ENCODE results near the gene AIFM3. TPM values are rescaled to one million over a fixed set of nuclear protein-coding genes. Genes with fewer than 3 reads are reported as not detected.
A peak's percentile ranks its signal among the peaks of the same experiment; 100 is the strongest.

AIFM3 gene
- total and polyA plus RNA-seq, 10 donors = 2.0 to 8.7 (median 5.7) TPM

- no peaks in the 10 kb centered on the region for H3K27me3 ChIP-seq (replicated peaks in 1 of 7)
- no peak overlapping the region for H3K4me3 ChIP-seq
- peak overlapping the region in 4 of 8 donors; percentile 41 to 61 (median 50) for H3K27ac ChIP-seq
- peaks cover 0 to 38% (median 24%) of the 10 kb centered on the region in 6 donors for H3K4me1 ChIP-seq
- H3K9me3 ChIP-seq = peaks cover 0 to under 1% (median 0%) of the 10 kb centered on the region in 8 donors
- TF ChIP-seq CTCF (IDR thresholded peaks at IDR 0.05 in 8 of 11, conservative IDR thresholded peaks at IDR 0.05 in 3 of 11) (no peak), POLR2A (IDR thresholded peaks at IDR 0.05) (no peak), POLR2AphosphoS5 (IDR thresholded peaks at IDR 0.05) (no peak)
- 77 to 88% (median 82%) methylated on average over 16 to 21 of the region's 21 CpGs for WGBS, 5 donors
- no peak for DNase-seq
- intact Hi-C loops (cut with DNase I; ENCODE audit: low total_unique reads) = no loop called here
- H3K36me3 ChIP-seq = no peaks in the 10 kb centered on the region
These were observed 6.0 kb downstream of the AIFM3 start for GRCh38 chr22:20972933-20973577.

GRCh38 chr22:20973634-20974286 is 6.7 kb downstream of the AIFM3 start:
- Histone ChIP-seq H3K27me3 (replicated peaks in 1 of 7) (no peaks in the 10 kb centered on the region), H3K4me1 (peaks cover 0 to 31% (median 16%) of the 10 kb centered on the region in 6 donors), H3K27ac (no peak overlapping the region), H3K9me3 (peaks cover 0 to 8% (median 6%) of the 10 kb centered on the region in 8 donors), H3K4me3 (no peak overlapping the region), H3K36me3 (no peaks in the 10 kb centered on the region)
- DNase-seq = no peak
- intact Hi-C loops (cut with DNase I; ENCODE audit: low total_unique reads) = no loop called here
- 76 to 87% (median 81%) methylated on average over 12 to 21 of the region's 21 CpGs for WGBS, 5 donors
- no peak for TF ChIP-seq POLR2A (IDR thresholded peaks at IDR 0.05)

- intact Hi-C loops (cut with DNase I; ENCODE audit: low total_unique reads) = no loop called here
- DNase-seq = no peak
- 82 to 93% (median 89%) methylated on average over 7 to 16 of the region's 16 CpGs for whole genome bisulfite sequencing, 5 donors
These were observed 7.4 kb downstream of the AIFM3 start for GRCh38 chr22:20974336-20974955.

More at GRCh38 chr22:20974336-20974955, 7.4 kb downstream of the AIFM3 start:
- Histone ChIP-seq H3K4me1 (peaks cover 1 to 31% (median 16%) of the 10 kb centered on the region in 6 donors), H3K27ac (no peak overlapping the region), H3K27me3 (replicated peaks in 1 of 7) (no peaks in the 10 kb centered on the region), H3K9me3 (peaks cover 0 to 13% (median 8%) of the 10 kb centered on the region in 8 donors), H3K4me3 (no peak overlapping the region), H3K36me3 (no peaks in the 10 kb centered on the region)
- no peak for TF ChIP-seq POLR2A (IDR thresholded peaks at IDR 0.05)
- TF ChIP-seq CTCF (IDR thresholded peaks at IDR 0.05 in 8 of 11, conservative IDR thresholded peaks at IDR 0.05 in 3 of 11) = no peak
- no peak for TF ChIP-seq POLR2AphosphoS5 (IDR thresholded peaks at IDR 0.05)

Data from spleen (tissue), 11 donors.